Loucy (cell line): ENCODE data around the gene CENPN.

Experiments used
- EZH2phosphoT487 ChIP-seq: fragments of 200-600 bp; IDR thresholded peaks from 2 replicates; pipeline ENCODE4 v1.6.1; 2018; ENCODE audit warnings: antibody characterized with exemption, mild to moderate bottlenecking, moderate library complexity, borderline replicate concordance
- TF ChIP-seq, protein P1 (sequence below): fragments of 200-600 bp; sonication (generic); conservative IDR thresholded peaks from 2 replicates; pipeline ENCODE4 v1.5.1; 2014; ENCODE audit warnings: mild to moderate bottlenecking, antibody characterized with exemption, low read length

DNA sequence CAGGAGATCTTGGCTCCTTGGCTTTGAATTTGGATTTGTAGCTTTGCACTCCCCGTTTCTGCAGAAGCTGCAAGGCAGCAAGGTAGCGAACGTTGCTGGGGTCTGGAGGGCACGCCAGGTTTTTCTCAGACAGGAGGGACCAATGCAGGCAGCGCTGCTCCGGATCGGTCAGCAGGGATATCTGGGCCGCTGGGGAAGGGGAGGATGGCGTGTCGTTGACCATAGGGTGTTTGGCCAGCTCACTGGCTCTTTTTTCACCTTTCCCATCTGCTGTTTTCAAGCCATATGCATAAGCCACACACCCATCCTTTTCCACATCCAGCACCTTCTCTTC lies 54.3 kb downstream of the CENPN start:
- TF ChIP-seq, protein P1, sequence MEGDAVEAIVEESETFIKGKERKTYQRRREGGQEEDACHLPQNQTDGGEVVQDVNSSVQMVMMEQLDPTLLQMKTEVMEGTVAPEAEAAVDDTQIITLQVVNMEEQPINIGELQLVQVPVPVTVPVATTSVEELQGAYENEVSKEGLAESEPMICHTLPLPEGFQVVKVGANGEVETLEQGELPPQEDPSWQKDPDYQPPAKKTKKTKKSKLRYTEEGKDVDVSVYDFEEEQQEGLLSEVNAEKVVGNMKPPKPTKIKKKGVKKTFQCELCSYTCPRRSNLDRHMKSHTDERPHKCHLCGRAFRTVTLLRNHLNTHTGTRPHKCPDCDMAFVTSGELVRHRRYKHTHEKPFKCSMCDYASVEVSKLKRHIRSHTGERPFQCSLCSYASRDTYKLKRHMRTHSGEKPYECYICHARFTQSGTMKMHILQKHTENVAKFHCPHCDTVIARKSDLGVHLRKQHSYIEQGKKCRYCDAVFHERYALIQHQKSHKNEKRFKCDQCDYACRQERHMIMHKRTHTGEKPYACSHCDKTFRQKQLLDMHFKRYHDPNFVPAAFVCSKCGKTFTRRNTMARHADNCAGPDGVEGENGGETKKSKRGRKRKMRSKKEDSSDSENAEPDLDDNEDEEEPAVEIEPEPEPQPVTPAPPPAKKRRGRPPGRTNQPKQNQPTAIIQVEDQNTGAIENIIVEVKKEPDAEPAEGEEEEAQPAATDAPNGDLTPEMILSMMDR, result no peak
- TF ChIP-seq EZH2phosphoT487, result no peak
